GM18505 (cell line): ENCODE data around the gene ATCAY.

Source experiments
- ATAC-seq: cut with Tn5 transposase; IDR thresholded peaks from one replicate; pipeline ENCODE4 v1.9.1; 2021; ENCODE audit not compliant: unreplicated experiment
- POLR2A ChIP-seq: IDR thresholded peaks from 4 replicates; pipeline ENCODE4 v1.6.1; 2011; ENCODE audit warnings: borderline replicate concordance; ENCODE audit not compliant: insufficient read depth, insufficient read length; ENCODE audit errors: extremely low read depth

ATCAY gene, protein sequence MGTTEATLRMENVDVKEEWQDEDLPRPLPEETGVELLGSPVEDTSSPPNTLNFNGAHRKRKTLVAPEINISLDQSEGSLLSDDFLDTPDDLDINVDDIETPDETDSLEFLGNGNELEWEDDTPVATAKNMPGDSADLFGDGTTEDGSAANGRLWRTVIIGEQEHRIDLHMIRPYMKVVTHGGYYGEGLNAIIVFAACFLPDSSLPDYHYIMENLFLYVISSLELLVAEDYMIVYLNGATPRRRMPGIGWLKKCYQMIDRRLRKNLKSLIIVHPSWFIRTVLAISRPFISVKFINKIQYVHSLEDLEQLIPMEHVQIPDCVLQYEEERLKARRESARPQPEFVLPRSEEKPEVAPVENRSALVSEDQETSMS

DNA sequence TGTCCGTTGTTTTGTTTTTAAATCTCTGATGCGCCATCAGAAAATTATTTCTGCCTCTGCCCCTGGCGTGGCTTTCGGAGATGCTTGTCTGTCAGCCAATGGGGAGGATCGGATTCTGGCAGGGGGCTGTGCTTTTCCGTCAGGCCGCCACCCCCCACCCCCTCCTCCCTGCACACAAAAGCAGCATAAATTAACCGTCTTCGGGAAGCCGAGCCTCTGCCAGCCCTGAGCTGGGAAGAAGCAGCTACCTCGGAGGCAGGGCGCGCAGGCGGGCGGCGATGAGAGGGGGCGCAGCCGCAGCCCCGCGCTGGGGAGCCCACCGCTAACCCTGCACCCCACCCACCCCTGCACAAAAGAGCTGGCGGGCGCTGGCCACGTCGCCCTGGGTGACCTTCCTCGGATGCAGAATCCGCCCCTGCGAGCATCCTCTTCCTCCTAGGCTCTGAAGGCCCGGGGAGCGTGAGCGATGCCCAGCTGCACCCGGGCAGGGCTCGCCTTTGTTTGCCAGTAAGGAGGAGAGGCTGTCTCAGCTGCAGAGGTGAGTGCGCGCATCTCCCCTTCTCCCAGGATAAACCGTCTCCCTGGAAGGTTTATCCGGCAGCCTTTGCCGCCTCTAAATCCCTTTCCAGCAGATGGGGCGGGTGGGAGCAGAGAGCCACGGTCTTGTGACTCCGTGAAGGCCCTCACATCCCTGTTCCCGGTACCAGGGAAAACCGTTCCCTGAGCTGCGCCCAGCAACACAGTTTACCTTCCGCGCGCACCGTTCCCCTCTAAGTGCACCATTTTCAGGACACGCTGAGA lies at the start of gene ATCAY:
Gene ATCAY, plus strand, starts transcription at position 215 of the 801 bp plus-strand sequence. CDS start 5,083 bp downstream, outside the sequence.
- ATAC-seq: no peak
- no peak for TF ChIP-seq POLR2A

DNA sequence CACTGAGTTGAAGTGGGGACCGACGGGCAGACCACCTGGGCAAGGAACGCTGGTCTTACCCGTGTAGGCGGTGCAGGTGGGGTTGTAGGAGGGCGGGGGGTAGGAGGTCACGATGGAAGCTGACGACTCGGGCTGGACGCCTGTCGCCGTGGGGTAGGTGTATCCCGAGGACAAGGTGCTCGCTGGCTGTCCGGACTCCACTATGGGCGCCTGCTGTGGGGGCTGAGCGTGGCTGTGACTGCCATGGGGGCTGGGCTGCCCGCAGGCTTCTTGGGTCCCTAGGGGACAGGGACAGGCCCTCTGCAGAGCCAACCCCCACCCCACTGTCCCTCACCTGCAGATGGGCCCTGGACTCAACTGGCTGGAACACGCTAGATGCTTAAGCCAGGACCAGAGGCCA lies 48.9 kb upstream of the ATCAY start:
- no peak for ATAC-seq
- no peak for TF ChIP-seq POLR2A

DNA sequence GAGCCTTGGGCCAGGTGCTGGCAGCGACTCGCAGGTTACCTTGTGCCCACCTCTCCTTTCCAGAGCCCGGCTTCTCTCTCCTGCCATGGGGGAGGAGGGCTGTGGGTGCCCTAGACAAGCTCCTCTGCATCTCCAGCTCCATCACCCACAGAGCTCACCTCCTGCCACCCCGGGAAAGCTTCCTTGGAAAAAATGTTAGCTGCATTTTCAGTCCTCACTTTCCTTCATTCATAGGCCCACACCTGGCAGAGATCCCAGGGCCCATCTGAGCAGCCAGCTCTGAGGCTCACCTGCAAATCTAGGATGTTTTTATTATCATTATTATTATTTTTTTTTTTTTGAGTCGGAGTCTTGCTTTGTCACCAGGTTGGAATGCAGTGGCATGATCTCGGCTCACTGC lies 48.5 kb upstream of the ATCAY start:
- no peak for ATAC-seq
- no peak for TF ChIP-seq POLR2A

DNA sequence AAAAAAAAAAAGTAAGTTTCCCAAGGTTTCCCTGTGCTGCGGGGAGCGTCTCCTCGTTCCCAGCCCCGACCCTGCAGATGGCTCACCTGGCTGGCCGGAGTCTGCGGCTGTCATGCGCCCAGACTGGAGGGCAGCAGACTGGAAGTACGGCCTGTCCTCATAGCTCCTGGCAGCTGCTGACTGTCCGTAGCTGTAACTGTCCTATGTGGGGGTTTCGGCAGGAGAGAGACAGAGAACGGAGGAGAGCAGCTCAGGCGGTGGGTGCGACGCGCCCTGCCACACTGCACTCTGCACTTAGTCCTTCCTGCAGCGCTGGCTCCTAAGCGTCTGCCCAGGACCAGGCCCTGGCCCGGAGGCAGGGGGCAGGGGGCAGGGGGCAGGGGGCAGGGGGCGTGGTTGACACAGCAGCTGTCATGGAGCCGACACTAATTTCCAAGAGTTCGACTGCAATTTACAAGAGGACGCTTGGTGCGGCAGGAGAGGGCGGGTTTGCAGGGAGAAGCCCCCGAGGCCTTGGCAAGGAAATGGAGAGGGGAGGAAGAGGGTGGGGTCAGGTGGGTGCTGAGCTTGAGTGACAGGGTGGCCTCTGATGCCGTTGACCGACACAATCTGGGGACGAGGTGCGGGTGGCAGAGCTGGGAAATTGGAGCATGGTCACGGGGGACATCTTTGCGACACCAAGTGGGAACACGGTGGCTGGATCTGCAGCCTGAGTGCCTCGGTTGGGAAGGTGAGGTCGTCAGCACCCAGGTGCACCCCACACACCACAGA lies 46.7 kb upstream of the ATCAY start:
- no peak for ATAC-seq

DNA sequence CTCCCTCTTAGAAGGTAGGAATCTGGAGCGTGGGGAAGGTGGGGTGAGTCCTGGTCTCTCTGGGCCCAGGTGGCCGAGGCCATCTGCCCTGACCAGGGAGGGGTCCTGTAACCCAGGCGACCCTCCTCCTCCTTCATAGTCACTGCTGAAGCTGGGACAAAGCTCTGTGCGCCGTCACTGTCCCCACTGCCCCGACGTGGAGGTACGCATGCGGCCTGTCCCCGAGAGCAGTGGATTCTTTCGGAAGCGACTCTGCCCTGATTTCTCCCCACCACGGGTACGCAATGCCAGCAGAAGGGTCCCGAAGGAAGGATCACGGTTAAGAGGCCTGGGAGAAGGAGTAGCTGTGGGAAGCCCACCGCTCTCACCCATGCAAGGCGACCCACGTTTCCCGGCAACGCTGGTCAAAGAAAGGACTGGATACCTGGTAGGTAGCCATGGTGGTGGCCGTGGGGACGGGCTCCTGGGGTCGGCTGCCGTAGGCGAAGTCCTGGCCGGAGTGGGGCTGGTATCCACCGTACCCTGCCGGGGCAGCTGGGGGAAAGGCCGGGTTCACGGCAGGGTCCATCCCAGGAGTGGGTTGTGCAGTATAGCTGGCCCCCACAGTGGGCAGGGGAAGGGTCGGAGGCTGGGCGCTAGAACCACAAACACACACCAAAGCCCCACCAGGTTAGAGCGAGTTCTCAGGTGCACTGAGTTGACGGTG lies 46.0 kb upstream of the ATCAY start:
- ATAC-seq: no peak
- TF ChIP-seq POLR2A: no peak

More for the DNA sequence above, 46.7 kb upstream of the ATCAY start:
- TF ChIP-seq POLR2A: no peak

DNA sequence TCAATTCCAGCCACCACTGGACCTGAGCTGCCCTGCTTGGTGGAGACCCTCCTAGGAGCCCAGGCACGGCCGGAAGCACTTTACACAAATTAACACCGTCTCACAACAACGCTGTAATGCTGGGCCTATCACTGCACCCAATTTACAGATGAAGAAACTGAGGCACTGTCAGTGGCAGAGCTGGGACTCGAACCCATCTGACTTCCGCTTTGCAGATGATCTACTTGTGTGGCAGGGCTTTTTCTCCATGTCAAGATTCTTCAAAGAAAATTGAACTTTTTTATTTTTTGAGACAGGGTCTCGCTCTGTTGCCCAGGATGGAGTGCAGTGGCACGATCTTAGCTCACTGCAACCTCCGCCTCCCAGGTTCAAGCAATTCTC lies 45.4 kb upstream of the ATCAY start:
- no peak for ATAC-seq
- no peak for TF ChIP-seq POLR2A

DNA sequence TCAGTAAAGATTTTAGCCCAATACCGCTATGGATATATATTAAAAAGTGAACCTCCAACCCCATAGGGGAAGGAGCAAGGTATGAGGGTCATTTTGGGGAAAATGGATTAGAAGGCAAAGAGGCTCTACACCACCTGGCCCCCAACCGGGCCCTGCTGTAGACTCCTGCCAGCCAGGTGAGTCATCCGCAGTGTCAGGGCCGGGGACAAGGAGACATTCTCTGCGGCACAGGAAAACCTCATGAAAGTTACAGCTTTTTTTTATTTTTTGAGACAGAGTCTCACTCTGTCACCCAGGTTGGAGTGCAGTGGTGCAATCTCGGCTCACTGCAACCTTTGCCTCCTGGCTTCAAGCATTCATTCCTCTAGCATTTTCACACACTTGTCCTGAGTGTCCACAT lies 43.6 kb upstream of the ATCAY start:
- TF ChIP-seq POLR2A: no peak
- no peak for ATAC-seq

DNA sequence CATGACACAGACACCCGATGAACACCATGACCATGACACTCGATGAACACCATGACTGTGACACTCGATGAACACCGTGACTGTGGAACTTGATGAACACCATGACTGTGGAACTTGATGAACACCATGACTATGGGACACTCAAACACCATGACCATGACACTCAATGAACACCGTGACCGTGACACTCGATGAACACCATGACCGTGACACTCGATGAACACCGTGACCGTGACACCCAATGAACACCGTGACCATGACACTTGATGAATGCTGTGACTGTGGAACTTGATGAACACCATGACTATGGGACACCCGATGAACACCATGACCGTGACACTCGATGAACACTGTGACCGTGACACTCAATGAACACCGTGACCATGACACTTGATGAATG lies 43.2 kb upstream of the ATCAY start:
- no peak for ATAC-seq
- no peak for TF ChIP-seq POLR2A

DNA sequence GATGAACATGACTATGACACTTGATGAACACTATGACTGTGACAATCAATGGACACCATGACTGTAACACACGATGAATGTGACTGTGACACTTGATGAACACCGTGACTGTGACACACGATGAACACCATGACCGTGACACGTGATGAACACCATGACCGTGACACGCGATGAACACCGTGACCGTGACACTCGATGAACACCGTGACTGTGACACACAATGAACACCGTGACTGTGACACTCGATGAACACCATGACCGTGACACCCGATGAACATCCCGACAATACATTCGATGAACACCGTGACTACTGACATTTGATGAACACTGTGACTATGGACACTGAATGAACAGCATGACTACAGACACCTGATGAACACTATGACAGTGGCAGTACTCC lies 42.6 kb upstream of the ATCAY start:
- no peak for TF ChIP-seq POLR2A
- no peak for ATAC-seq

DNA sequence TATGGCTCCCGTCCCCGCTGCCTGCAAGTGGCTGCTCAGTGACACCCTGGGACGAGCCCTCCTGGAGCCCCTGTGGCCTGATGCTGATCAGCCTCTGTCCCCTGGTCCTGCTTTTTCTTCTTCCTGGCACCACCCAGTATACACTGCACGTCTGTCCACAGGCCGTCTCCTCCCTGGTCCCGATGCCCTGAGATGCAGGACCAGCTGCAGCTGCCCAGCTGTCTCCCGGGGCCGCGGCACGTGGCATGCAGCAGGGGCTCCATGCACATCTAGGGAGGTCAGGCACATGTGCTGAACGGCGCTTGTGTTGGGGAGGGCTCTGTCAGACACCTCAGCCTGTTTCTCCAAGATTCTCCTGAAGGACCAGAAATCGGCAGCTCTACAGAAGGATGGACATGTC lies 41.8 kb upstream of the ATCAY start:
- TF ChIP-seq POLR2A: no peak
- ATAC-seq: no peak

DNA sequence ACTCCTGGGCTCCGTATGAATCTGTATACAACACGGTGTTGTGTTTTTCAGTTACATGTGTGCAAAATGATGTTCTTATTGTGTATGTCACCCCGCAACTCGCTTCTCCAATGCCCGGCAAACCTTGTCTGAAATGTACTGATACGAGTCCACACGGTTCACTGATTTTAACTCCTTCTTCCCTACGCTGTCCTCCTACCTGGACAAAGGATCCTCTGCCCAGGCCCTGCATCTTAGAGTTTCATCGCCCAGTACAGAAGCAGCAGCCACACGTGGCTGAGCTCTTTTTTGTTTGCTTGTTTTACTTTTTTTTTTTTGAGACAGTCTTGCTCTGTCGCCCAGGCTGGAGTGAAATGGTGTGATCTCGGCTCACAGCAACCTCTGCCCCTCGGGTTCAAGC lies 40.5 kb upstream of the ATCAY start:
- TF ChIP-seq POLR2A: no peak
- no peak for ATAC-seq

DNA sequence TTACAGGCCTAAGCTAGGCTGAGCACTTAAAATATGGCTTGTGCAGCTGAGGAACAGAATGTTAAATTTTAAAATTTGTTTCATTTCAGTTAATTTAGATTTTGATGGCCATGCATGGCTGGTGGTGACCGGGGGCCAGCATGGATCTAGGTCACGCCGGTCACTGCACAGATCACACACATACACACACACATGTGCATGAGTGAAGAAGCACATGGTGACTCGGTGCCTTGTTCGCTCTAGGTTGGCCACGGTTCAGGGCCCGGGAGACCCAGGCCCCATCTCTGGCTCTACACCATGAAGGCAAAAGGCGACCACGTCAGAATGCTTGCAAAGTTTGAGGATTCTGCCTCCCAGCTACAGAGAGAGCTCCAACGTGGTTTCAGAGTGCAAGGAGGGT lies 39.7 kb upstream of the ATCAY start:
- no peak for ATAC-seq
- no peak for TF ChIP-seq POLR2A

DNA sequence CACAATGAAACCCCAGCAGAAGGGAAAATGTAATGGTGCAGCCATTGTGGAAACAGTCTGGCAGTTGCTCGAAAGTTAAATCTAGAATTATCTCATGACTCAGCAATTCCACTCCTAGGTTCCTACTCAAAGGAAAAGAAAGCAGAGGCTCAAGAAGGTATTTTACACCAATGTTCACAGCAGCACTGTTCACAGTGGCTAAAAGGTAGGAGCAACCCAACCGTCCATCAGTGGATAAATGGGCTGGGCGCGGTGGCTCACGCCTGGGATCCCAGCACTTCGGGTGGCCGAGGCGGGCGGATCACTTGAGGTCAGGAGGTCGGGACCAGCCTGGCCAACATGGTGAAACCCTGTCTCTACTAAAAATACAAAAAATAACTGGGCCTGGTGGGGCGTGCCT lies 37.5 kb upstream of the ATCAY start:
- no peak for TF ChIP-seq POLR2A
- no peak for ATAC-seq
